HG03469 (cell line): ENCODE measurements around the gene TMEM54.

Source experiments
- ATAC-seq: cut with Tn5 transposase; IDR thresholded peaks from one replicate; pipeline ENCODE4 v1.9.1; 2021; ENCODE audit warnings: mild to moderate bottlenecking, moderate library complexity, moderate number of reproducible peaks; ENCODE audit not compliant: unreplicated experiment

Gene TMEM54, protein sequence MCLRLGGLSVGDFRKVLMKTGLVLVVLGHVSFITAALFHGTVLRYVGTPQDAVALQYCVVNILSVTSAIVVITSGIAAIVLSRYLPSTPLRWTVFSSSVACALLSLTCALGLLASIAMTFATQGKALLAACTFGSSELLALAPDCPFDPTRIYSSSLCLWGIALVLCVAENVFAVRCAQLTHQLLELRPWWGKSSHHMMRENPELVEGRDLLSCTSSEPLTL

DNA sequence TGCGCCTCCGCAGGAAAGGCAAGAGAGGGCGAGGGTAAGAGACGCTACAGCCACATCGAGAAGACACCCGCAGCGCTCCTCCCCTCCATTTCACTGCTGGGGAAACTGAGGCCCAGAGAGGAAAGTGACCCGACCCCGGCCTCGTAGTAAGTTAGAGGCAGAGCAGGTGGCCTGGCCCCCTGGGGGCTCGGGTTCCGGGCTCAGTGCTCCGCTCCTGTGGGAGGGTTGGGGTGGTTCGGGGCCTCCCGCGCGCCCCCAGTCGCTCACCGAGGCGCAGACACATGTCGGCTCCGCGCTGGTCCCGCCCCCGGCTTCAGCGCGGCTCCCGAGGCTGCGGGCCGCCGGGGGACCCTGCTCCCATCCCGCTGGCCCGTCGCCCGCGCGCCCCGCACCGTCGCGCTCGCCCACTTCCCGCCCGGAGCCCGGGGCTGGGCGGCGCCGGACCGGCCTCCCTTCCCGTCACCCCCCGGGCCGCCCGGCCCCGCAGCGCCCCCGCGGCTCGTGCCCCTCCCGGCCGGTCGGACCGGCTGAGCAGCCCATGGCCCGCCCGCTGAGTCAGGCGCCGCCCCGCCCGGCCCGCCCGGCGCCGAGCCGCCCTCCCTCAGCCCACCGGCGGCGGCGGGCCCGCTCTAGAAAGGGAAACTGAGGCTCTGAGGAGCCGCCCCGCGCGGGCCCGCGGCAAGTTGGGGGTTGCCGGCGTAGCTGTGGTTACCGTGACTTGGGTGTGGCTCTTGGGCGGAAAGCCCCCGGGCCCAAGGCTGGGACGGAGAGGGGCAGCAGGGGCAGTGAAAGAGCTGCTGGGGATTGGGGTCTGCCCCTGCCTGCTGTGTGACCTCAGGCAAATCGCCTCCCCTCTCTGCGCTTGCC is at the start of gene TMEM54:
Gene TMEM54 (minus strand): TSS at position 434 of the 867 bp plus-strand sequence. CDS start 151 bp downstream, at position 283.
- no peak for ATAC-seq

DNA sequence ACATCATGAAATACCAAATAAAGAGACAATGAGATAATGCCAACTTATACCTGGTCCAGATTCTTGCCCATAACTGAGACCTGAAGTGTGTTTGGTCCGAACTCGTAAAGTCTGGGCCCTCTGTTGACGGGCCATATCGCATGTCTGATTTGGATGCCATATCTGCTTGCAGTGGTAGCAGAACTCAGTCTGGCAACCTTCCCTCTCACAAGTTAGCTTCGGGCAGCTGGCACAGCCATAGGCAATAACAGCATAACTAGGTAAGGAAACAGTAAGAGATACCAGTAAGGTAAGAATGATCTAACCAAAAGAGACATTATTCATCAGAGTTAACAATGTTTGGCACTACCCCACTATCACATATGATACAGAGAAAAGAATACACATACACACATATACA is 48.3 kb upstream of the TMEM54 start:
- ATAC-seq, result no peak

DNA sequence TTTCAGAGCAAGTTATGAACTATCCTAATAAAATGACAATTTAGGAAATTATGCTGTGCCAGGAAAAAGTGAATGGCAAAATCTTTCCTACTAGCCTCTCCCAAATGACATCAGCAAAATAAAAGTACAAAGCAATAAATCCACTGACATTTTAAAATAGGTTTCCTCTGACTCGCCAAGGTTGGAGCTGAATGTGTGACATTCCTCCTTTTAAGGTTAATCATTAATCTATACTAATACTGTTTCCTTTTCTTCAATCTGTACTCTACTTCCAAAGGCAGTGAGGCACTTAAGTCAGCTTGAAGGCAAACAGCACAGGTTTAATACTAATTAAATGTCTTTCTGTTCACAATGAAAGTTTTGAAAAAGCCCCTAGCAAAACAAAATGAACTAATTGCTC is 47.7 kb upstream of the TMEM54 start:
- ATAC-seq, result no peak

DNA sequence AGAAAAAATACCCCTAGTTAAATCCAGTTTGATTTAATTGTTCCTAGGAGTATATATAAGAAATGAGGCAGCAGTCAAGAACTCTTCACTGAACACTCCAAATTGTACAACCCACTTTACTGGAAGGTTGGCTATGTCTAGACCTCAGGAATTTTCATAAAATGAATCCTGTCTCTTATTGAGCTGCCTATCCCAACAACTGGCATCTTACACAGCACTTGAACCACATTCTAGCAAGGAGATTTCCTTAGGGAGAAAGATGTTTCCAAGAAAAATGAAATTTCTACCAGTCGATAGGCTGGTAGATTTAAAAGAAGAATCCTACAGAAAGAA is 47.2 kb upstream of the TMEM54 start:
- no peak for ATAC-seq

DNA sequence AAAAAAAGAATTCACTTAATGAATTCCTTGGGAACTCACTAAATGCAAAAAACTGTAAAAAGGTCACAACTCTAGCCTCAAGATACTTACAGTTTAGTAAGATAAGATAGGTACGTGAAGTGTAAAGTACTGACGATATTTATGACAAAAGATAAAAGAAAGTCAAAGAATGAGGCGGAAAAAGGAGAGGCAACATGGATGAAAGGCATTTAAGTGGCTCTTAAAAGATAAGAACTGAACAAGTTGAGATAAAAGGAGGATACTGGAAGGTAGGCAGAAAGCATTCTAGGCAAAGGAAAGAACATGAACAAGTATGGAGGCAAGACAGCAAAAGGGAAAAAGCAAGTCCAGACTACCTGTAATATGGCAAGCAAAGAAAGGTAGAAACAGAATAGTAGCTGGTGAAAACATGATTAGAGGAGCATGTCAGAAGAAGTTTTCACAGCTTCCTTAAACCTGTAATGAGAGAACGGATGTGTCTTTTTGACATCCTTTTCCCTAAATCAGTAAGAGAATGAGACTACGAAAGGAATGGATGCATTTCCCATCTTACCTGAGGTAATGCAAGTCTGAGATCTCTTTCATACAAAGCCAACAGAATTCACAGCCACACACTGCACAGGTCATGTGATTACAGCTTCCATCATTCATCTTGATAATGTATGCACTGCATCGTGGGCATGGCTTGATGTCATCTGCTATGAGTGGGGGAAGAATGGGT is 46.6 kb upstream of the TMEM54 start:
- no peak for ATAC-seq

DNA sequence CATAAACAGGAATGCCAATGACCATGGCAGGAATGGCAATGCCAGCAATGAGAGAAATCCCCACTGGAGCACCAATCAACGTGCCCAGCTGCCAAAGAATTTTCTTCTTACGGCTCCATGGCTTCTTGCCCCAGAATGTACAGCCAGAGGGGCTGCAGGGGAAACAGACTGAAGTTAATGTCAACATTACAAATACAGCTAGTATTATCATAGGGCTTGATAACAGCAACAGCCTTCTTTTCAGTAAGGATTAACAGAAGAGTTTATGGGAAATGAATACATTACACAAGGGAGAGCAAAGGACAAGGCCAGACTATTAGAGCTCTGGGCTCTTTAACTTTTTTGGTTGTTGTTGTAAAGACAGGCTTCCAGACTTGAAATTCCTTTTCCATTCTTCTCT is 45.2 kb upstream of the TMEM54 start:
- no peak for ATAC-seq

DNA sequence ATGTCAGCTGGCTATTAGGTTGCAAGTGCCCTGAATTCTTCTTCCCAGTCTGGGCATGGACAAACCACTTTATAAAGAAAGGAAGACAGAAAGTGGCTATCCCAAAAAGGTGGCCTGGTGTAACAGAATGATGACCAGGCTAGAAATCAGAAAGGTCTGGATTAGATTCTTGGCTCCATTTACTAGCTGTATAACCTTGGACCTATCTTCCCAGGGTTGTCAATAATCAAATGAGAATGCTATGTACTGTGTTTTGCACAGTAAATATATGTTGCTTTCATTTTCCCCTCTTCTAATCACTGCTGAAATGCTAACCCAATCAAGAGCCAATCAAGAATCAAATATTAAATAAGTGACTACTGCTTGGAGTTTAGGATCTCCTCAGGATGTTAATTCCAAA is 43.0 kb upstream of the TMEM54 start:
- no peak for ATAC-seq

DNA sequence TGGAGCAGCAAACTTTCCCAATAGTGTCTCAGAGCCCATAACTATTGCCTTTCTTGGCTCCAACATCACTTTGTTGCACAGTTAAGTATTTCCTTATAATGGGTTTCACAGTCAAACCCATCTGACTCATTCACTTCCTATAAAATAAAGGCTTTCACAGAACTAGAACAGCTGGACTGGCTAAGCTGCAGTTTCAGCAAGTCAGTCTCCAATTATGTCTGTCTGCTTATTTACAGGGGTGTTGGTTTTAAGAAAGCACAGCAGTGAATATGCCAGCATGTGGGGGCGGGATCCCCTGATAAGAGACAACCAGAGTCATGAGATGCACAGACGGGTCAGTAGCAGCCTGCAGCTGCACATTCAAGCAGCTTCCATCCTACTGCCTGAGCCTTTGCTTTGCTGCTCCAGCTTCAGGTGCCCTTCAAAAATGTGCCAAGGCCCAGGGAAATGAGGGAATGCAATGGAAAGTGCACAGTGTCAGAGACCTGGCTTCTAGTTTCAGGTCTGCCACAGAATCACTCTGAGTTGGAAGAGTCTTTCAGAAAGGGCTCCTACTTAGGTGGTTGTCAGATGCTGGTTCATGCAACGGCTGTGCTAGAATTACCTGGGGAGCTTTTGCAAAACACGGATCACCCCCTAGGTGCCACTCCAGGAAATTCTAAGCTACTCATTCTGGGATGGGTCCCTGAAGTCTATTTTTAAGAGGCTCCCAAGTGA is 38.6 kb upstream of the TMEM54 start:
- ATAC-seq, result no peak

DNA sequence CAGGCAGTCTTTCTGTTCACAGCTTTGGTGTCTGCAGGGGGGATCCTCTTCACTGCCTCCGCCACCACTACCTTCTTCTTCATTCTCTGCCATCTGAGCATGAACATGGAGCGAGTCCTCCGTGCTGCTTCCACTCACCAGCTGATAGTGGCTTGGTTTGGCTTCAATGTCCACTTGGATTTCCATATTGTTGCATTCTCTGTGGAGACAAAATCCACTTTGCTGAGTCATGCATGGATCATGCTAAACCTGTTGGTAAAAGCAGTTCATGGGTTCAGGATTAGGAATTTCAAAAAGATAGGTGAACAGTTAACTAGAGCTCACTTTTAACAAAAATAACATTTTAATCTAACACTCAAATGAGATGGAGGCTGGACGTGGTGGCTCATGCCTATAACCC is 35.9 kb upstream of the TMEM54 start:
- ATAC-seq, result no peak

DNA sequence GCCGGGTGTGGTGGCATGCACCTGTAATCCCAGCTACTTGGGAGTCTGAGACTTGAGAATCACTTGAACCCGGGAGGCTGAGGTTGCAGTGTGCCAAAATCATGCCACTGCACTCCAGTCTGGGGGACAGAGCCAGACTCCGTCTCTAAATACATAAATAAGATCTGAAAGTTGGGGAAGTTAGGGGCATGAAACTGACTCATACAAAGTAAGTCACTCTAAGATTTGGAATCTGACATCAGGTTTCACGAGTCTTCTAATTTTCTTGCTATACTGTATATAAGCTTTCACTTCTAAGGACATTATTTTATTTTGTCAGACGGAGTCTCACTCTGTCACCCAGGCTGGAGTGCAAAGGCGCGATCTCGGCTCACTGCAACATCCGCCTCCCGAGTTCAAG is 33.3 kb upstream of the TMEM54 start:
- ATAC-seq, result no peak

DNA sequence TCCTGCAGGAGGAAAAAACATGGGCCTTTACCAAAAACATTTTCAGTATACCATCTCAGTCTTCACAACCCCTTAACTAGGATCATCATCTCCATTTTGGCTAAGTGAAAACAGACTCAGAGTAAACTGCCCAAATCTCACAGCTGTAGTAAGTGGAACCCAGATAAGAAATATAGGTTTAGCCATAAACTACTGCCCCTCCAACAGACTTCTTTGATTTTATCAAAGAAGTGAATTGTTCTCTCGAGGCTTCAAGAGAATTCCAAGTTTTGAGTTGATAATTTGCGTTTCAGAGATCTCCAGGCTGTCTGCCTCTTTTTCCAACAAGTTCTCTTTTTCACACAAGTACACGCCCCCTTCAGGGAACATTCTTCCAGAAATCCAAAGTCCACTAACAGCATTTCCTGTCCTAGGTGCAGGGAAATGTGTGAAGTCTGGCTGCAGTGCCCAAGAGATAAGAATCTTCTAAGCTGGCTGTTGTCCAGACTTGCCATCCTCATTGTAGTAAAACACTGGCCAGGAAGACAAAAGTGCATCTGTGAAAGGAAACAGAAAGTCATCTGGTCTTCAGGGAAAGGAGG is 32.6 kb upstream of the TMEM54 start:
- ATAC-seq, result no peak

DNA sequence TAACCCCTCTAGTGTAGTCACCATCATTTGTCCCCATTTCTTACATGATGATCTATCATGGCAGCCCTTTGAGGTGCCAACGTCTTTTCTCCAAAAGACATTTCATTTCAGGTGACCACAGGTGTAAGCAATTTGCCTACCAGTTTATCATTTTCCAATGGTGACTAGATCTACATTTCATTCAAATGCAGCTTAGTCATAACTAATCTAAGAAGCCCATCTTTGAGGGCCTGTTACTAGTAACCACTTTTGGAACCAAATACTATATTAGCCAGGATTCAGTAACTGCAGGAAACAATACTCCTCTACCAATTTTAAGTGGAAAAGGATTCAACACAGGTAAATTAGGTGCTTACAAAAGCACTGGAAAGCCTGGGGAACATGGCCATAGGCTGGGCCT is 30.6 kb upstream of the TMEM54 start:
- ATAC-seq, result no peak

DNA sequence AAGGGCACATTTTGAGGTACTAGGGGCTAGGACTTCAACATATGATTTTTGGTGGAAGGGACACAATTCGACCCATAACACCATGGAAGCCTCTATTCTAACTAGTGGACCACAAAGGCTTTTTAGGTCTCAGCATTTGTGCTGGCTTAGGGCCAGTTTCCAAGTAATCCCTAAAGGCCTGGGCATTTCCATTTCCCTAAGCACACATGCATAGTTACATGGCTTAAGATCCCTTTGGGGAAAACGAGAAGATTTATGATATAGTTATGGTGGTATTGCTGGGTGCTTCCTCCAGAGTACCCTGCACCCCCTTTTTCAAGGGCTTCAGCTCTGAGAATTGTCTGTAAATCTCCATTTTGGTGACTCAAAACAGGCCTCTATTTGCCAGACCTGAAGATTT is 28.2 kb upstream of the TMEM54 start:
- no peak for ATAC-seq

DNA sequence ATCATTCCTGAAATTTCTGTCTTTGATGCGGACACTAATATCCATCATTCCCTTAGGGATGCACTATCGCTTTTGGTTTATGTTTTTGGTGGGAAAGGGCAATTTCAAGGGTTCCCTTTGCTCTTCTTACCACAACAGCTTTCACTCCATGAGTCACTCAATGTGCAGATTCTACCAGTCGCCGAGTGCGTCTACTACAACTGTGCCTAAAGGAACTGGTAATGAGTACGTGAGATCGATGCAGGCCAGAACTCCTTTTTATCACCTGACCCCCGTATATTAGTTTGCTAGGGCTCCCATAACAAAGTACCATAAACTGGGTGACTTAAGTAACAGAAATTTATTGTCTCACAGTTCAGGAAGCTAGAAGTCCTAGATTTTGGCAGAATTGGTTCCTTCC is 27.5 kb upstream of the TMEM54 start:
- no peak for ATAC-seq

DNA sequence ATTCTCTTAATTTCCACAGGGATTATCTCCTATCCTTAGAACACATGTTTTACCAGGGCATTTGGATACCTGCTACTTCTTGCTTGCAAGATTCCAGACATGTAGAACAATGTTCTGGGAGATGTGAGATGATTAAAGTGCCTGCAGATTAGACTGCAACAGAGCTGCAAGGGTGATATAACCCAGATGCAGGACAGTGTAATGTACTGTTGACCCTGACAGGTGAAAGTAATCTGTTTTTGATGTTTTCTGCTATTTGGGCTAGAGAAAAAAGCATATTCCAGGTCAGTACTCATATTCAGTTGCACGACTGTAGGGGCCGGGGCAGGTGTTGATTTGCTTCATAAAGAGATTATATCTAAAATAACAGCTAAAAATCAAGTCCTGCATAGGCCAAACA is 27.1 kb upstream of the TMEM54 start:
- ATAC-seq, result no peak

DNA sequence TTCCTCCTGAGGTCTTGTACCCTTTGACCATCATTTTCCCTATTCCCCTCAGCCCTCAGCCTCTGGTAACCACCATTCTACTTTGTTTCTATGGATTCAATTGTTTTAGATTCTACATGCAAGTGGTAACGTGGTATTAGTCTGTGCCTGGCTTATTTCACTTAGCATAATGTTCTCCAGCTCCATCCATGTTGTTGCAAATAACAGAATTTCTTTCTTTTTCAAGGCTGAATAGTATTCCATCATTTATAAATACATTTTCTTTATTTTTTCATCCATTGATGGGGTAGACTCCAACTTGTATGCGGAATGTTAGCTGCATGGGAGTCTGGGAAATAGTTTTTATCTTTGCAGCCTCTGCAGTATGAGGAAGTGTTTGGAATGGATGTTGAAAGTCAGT is 26.3 kb upstream of the TMEM54 start:
- no peak for ATAC-seq

DNA sequence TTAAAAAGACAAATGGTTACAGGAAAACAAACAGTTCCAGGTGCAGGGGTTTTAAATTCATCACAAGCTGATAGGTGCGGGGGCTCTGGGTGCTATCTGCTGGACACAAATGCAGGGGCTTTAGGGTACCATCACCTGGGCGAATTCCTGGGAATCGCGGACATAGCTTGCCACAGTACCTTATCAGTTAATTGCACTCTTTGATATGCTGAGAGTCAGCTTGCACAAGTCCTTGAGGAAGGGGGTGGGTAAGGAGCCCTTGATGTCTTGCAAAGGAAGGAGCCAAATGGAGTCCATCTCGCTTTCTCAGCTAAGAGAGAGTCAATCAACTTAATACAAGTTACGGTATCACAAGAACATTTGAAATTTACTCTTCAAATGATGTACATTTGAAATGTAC is 25.4 kb upstream of the TMEM54 start:
- ATAC-seq, result no peak

DNA sequence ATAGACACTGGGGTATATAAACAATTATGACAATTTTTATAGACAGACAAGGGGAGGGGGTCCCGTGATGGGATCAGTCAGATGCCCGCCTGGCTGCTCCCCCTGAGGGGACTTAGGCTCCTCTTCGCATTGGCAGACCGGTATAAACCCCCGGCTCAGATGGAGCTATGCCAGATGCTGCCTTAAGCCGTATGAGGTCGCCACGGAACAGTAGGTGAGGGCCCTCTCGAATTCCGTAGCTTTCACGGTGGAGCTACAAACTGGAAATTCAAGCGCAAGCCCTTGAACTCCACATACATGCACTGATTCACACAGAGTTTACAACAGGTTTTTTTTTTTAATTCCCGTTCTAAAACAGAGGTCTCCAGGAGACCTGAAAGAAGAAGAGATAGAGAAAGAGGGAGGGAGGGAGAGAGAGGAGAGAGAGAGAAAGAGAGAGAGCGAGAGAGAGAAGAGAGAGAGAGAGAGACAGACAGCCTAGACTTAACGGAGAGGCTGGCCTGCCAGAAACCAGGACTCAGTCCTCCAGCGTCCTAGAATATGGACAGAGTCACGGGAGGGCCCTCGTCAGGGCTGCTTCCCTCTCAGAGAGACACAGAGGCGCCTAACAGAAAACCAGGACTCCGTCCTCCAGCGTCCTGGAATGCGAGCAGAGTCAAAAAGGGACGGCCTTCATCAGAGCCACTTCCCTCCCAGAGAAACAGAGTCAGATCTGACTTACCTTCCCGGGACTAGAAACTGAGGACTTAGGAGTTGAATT is 24.4 kb upstream of the TMEM54 start:
- no peak for ATAC-seq

DNA sequence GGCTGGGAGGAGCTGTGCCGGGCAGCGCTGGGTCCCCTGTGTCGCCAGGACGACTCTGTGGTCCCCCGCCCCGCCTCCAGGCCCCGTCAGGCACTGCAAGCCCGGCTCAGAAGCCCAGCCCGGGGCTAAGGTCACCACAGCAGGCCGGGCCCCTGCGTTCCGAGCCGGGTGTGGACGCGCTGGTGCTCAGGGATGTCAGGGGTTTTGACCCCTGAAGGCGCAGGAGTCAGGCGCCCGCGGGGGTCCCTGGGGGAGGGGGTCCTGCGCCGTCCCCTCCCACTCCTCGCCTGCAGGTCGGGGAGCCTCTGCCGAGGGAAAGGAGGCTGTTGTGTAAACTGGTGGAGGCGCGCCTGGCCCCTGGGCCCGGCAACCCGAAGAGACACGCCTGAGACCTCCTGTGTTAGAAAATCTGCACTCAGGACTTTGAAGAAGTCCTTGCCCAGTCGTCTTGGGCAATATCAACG is 23.7 kb upstream of the TMEM54 start:
- ATAC-seq, result no peak

DNA sequence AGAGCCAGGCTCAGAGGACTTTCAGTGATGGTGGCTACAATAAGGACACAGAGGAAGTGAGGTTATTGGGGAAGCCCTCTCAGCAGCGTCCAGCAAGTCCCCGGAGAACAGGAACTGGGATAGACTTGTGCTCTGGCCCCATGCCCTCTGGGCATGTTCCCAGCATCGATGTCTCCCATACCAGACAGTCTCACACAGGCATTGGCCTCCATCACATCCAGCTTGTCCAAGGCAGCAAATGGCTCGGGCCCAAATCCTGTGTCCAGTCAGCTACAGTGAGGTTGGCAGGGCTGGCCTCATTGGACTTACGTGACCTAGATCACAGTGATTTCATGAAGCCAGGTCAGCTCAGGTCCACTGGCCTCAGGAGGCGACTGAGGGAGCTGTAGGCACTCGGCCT is 19.6 kb upstream of the TMEM54 start:
- ATAC-seq, result no peak
